Activated CD4-positive, CD25-positive, alpha-beta regulatory T cell treated with anti-CD3 and anti-CD28 coated beads, Interleukin-2, amount 50 U/mL, for 16 hours (primary cell): ENCODE measurements around the gene RNFT2.
"Not testable (repeated sequence)": the region's sequence is repeated elsewhere in the genome, so short reads cannot be mapped to it uniquely, and the experiment has no call there.

Source experiments
- DNase-seq: peaks from one replicate; pipeline ENCODE4 v3.0.0-alpha.2; 2020; ENCODE audit warnings: low read depth, low spot score

The RNFT2 gene

DNA sequence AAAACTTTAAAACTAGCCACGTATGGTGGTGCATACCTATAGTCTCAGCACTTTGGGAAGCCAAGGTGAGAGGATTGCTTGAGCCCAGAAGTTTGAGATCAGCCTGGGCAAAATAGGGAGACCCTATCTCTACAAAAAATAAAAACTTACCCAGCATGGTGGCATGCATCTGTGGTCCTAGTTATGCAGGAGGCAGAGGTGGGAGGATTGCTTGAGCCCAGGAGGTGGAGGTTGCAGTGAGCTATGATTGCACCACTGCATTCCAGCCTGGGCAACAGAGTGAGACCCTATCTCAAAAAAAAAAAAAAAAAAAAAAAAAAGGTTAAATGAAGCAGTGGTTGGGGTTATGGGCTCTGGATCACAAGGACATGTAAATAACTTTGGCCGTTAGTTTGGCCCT, 4.7 kb downstream of the RNFT2 start:
- not testable (repeated sequence) for DNase-seq

GRCh38 chr12:116744766-116745165, 6.7 kb downstream of the RNFT2 start:
- no peak for DNase-seq

DNA sequence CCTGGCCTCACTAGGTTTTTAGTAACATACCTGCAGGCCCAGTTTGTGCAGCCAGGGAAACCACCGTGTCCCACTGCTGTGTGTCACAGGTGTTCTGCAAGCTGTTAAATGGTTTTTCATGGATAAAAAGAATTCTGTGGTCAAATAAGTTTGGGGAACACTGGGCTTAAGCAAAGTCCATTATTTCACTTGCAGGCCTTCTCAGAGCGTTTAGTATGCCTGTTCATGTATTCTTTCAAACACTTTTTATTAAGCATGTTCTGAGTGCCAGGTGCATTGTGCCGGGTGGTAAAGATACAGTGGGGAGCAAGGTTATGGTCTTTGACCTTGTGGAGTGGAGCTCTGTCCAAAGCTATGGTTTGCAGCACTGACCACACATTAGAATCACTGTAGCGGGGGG, 7.4 kb downstream of the RNFT2 start:
- DNase-seq, result no peak

DNA sequence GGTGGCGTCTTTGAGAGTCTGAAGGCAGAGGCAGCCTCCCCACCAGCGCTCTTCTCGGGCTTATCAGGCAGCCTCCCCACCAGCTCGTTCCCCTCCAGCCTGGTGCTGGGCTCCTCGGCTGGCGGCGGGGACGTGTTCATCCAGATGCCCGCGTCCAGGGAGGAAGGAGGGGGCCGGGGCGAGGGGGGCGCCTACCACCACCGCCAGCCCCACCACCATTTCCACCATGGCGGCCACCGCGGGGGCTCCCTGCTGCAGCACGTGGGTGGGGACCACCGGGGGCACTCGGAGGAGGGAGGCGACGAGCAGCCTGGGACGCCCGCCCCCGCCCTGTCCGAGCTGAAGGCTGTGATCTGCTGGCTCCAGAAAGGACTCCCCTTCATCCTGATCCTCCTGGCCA, 11.8 kb downstream of the RNFT2 start:
- DNase-seq, result no peak

DNA sequence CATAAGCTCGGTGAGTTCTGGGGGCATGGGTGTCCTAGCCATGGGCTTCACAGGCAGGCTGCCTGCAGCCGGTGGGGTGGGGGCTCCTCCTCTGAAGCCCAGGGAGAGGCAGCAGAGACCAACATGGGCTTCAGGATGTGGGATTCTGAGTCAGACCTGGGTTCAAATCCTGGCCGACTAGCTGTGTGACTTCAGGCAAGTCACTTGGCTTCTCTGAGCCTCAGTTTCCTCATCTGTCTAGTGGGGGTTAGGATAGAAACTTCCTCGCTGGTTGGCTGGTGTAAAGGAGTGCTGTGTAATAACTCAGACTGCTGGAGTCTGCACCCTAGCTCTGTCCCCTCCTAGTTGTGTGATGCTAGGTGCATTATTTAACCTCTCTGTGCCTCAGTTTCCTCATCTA, 12.2 kb downstream of the RNFT2 start:
- no peak for DNase-seq

GRCh38 chr12:116754097-116754496, 16.0 kb downstream of the RNFT2 start:
- not testable (repeated sequence) for DNase-seq

- DNase-seq, result not testable (repeated sequence)
Observed at GRCh38 chr12:116754783-116755182, 16.7 kb downstream of the RNFT2 start.

GRCh38 chr12:116759783-116760621, 21.9 kb downstream of the RNFT2 start:
- no peak for DNase-seq

DNA sequence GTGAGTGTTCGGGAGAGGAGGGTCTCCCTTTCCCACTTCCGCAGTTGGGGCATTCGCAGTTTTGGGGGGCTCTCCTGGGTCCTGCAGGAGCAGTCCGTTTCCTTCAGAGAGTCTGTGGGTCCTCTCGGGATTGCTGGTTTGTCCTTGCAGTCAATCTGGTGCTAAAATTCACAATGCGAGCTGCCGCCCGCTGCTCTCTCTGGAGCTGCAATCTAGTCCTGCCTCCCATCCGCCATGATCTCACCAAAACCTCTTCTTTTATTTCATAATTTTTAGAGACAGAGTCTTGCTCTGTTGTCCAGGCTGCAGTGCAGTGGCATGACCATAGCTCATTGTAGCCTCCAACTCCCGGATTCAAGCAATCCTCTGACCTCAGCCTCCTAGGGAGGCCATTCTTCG, 22.5 kb downstream of the RNFT2 start:
- no peak for DNase-seq

DNA sequence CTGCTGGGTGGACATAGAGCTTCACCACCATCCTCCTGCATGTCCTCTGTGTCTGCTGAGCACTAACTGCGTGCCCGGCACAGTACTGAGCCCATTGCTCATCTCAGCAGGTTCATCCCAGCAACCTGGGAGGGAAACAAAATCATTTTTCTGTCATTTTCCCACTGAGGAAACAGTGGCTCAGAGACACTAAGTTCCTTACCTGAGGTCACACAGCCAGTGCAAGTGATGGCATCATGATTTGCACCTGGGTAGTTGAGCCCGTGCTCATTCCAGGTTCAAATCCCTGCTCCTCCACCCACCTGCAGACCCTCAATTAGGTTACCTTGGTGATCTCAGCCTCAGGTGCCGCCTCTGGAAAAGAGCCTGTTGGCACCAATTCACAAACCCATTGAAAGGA, 23.4 kb downstream of the RNFT2 start:
- DNase-seq, result no peak

GRCh38 chr12:116765271-116765670, 27.2 kb downstream of the RNFT2 start:
- DNase-seq, result no peak

DNA sequence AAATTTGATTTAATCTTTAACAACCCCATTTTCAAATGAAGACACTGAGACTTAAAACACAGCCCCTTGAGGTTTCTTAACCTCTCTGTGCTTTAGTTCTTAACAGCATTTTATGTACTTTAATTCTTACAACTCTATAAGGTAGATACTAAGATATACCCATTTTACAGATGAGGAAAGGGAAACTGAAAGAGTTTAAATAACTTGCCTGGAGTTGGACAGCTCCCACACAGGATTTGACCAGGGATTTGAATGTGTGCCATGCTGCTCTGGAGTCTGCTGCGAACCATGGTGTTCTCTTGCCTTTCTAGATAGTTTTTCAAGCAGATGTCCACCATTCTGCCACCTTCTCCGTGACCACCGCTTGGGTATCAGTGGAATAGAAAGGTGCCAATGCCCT, 28.2 kb downstream of the RNFT2 start:
- no peak for DNase-seq

- no peak for DNase-seq
Observed at GRCh38 chr12:116766746-116767145, 28.6 kb downstream of the RNFT2 start.

DNA sequence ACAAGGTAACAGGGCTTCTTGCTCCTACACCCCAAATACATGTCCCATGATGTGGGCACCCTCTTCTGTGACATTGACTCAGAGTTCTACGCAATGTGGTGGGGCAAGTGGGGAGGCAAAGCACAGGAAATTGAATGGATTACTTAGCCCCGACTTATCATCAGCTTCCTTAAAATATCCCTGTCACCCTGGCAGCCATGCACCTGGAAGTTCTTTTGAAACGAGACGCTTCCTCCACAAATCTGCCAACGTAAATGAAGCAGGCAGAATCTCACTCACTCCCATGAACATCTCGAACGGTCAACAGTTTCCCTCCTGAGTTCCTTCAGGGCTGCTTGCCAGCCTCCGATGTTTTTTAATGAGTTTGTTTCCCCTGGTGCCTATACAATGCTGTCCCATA, 33.5 kb downstream of the RNFT2 start:
- no peak for DNase-seq

DNA sequence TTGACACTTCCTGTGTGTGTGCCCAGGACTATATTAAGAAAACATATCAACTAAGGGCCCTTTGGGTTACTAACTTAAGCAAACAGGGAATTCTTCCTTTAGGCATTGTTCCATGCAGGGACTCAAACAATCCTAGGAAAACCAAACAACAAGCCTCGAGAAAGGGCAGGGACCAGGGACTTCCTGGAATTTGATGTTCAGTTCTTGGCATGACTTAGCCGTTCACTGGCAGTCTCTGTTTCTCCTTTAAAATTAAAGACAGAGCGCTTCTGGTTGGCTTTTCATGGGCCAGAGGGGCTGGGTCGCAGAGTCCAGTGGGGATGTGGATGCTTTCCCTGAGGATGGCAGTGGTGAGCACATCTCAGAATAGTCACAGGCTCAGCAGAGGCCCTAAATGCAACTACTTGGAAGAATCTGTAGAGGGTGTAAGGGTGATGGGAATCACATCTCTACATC, 35.2 kb downstream of the RNFT2 start:
- no peak for DNase-seq

GRCh38 chr12:116774020-116774419, 35.9 kb downstream of the RNFT2 start:
- DNase-seq, result no peak

- DNase-seq, result no peak
Observed at GRCh38 chr12:116777245-116777644, 39.1 kb downstream of the RNFT2 start.

DNA sequence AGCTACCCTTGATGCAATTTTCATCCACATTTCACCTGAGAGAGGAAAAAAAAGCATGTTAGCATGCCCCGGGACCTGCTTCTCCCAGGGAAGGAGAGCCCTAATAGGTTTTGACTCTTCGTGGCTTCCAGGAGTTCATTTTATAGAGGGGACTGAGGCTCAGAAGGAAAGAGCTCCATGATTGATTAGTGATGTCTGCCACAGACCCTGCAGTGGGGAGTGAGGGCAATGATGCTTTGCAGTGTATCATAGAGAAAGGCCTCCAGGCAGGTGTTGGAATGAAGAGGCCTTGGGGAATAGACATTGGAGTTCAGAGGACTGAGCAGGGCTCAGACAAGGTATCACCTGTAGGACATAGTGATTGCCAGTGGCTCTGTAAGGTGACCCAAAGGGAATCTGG, 41.5 kb downstream of the RNFT2 start:
- no peak for DNase-seq

GRCh38 chr12:116780942-116781341, 42.8 kb downstream of the RNFT2 start:
- no peak for DNase-seq

- DNase-seq, result no peak
Observed at GRCh38 chr12:116783525-116784237, 45.6 kb downstream of the RNFT2 start.

DNA sequence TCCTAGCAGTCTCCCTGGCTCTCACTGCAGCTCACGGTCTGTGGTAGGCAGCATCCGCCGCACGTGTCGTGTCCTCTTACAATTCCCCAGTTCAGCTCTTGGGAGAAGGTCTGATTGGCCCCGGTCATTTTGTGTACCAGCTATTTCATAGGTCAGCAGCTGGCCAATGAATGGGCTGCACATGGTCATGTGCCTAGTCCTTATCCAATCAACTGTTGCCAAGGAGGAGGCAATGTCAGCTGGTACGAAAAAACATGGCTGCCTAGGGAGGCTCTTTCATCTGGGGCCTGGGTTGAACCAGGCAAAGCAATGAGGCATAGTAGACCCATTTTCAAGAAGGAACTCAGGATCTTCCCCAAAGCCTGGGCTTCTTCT, 46.1 kb downstream of the RNFT2 start:
- no peak for DNase-seq

GRCh38 chr12:116789562-116789961, 51.4 kb downstream of the RNFT2 start:
- not testable (repeated sequence) for DNase-seq

DNA sequence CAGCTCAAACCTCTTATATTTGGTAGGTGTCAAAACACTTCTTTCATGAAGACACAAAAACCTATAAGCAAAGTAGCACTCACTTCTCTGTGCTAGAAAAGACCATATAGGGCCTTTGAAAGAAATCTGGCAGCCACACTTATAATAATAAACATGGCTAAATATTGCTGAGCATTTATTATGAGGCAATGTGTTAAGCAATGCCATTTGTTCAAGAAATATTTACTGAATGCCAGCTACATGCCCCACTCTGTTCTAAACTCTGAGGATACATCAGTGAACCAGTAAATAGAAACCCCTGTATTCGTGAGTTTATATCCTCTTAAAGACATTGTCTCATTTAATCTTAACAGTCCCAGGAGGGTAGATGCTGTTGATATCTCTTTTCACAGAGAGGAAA, 52.0 kb downstream of the RNFT2 start:
- DNase-seq, result no peak
